A172 (cell line): ENCODE results near the gene ELAVL1. TPM values are rescaled to one million over a fixed set of nuclear protein-coding genes. Genes with fewer than 3 reads are reported as not detected.

ENCODE experiments used
- DNase-seq: peaks from one replicate; pipeline ENCODE4 v3.0.0-alpha.2; 2015; ENCODE audit warnings: low spot score
- total RNA-seq: library from RNA; depleted of rRNA; stranded (reverse); fragments of >200 nt; shearing (Covaris generic); gene quantifications from 2 replicates; pipeline ENCODE4 v1.2.3, GENCODE V29; 2014

ELAVL1 gene
- total RNA-seq, 1 experiment from 2014 or later: 69.3 TPM

DNA sequence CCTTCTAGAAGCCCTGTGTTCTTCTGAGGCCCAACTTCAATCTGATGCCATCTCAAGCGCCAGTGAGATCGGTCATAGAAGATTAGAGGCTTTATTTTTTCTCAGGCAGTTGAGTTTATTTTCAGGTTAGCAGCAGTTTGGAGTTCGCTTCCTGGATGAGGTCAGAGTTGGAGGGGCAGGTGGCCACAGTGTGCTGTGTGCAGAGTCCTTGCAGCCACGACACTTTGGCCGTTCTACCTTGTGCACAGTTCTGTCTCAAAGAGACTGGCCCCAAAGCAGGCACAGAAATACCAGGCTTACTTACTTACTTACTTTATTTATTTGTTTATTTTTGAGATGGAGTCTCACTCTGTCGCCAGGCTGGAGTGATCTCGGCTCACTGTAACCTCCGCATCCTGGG is 15.9 kb upstream of the ELAVL1 start:
- DNase-seq: no peak

DNA sequence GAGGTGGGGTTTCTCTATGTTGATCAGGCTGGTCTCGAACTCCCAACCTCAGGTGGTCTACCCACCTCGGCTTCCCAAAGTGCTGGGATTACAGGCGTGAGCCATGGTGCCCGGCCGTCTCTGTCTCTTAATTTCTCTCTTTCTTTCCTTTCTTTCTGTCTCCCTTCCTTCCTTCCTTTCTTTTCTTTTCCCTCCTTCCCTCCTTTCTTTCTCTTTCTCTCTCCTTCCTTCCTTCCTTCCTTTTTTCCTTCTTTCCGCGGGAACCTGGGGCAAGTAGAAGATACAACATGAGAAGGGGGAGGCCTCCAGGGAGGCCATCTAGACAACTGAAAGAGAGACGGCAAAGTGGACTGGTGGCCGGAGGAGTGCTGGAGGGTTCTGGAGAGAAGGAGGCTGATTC is 15.2 kb upstream of the ELAVL1 start:
- no peak for DNase-seq

GRCh38 chr19:8017808-8018207 is 12.4 kb upstream of the ELAVL1 start:
- DNase-seq: no peak

GRCh38 chr19:8004723-8005513 is 523 bp downstream of the ELAVL1 start:
- DNase-seq: peak; percentile 13

GRCh38 chr19:8004001-8004400 is 1.4 kb downstream of the ELAVL1 start:
- no peak for DNase-seq

GRCh38 chr19:8001995-8002849 is 3.2 kb downstream of the ELAVL1 start:
- DNase-seq: peak; percentile 76

- no peak for DNase-seq
Observed at GRCh38 chr19:8001651-8001994, 3.8 kb downstream of the ELAVL1 start.

GRCh38 chr19:8000298-8001038 is 5.0 kb downstream of the ELAVL1 start:
- no peak for DNase-seq

GRCh38 chr19:7999376-7999775 is 6.1 kb downstream of the ELAVL1 start:
- no peak for DNase-seq

DNA sequence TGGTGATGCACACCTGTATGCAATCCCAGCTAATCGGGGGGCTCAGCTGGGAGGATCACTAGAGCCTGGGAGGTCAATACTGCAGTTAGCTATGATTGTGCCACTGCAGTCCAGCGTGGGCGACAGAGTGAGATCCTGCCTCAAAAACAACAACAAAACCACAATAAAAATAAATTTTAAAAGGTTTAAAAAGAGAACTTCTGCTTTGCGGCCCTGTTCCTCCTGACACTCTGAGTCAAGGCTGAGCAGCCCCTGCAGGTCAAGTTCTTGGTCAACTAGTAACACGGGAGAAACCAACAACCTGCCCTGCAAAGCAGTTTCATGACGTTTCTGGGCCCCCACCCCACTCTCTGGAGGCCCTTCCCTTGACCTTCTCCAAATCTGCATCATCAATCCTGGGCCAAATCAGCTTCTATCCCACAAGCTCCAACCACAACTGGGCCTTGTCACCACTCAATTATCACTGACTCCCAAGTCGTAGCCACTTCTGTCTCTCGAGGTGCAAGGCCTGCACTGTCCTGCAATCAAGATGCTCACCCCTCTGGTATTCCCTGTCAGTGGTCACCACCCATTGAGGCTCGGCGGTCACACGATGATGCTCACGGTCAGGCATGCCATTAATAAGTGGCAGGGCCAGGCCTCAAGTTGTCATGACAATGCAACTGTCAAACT is 7.5 kb downstream of the ELAVL1 start:
- no peak for DNase-seq

DNA sequence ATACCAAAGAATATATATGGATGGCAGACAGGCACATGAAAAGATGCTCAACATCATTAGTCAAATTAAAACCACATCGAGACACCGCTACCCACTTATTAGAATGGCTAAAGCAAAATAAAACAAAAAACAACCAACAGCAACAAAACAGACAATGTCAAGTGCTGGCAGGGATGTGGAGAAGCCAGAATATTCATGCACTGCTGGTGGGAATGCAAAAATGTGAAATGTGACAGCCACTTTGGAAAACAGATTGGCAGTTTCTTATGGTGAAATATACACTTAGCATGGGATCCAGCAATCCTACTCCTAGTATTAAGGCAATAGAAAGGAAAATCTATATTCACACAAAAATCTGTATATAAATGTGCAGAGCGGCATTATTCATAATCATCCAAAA is 8.6 kb downstream of the ELAVL1 start:
- DNase-seq: no peak

- no peak for DNase-seq
Observed at GRCh38 chr19:7995810-7996158, 9.7 kb downstream of the ELAVL1 start.

GRCh38 chr19:7994928-7995809 is 10.3 kb downstream of the ELAVL1 start:
- DNase-seq: no peak

- DNase-seq: no peak
Observed at GRCh38 chr19:7994114-7994513, 11.3 kb downstream of the ELAVL1 start.

DNA sequence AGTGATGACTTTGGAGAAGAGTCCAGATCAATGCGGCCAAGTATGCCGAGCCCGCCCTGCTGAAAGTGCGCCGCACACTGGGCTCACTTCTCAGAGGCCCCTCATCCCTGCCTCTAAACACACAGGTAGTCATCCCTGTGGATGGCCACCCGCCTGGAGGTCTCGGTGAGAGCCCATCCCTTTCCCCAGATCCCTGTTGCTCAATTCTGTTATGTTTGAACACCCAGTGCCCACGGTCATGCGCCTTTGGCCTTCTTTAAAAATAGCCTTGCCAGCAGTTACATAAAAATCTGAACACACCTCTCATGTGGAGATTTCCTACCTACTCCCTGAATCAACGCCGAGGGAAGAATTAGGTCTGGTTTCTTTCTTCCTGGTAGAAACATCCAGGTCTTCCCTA is 11.9 kb downstream of the ELAVL1 start:
- DNase-seq: no peak

- DNase-seq: no peak
Observed at GRCh38 chr19:7992575-7992974, 12.9 kb downstream of the ELAVL1 start.

DNA sequence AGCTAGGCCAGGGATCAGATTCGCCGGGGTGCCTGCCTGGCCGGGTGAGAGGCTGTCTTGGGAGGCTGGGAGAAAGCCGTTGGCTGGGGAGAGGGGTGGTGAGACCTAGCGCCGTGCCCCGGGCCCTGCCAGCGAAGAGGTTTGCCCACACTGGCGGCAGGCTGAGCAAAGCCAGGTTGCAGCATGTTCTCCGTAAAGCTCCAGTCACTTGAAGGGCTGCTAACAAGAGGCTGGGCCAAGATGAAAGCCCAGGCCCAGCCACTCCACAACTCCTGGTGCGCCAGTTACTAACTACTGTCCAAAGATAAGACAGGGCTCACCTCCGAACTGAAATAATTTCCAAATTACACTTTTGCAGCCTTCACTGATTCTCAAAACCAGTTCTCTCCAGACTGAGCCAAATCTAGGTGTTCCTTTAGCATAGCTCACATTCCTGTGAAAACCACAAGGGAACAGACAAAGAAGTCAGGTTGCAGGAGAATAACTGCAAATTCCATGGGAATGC is 16.3 kb downstream of the ELAVL1 start:
- peak; percentile 79 for DNase-seq

DNA sequence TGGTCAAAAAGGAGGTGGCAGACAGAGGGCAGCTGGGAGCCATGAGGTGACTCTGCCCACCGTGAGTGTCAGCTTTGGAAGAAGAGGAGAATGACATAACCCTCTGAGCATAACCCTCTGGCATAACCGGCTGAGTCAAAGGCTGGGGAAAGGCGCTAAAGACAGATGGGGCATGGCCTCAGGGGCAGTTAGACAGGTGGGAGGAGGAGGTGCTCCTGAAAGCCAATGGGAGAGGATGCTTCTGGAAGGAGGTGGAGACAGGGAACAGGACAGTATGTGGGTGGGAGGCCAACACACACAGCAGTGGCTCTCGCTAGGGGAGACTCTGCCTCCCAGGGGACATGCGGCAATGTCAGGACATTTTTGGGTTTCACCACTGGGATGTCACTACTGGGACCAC is 17.1 kb downstream of the ELAVL1 start:
- peak; percentile 60 for DNase-seq

GRCh38 chr19:7987114-7987768 is 18.2 kb downstream of the ELAVL1 start:
- DNase-seq: peak; percentile 57
